GM12892 (cell line): ENCODE measurements around the gene COL16A1.

Experiments
- POLR2A ChIP-seq: IDR thresholded peaks from 2 replicates; pipeline ENCODE4 v1.6.1; 2011; ENCODE audit warnings: low read depth, low read length, control low read depth
- POLR2AphosphoS5 ChIP-seq: IDR thresholded peaks from 2 replicates; pipeline ENCODE4 v1.6.1; 2011; ENCODE audit warnings: low read depth, low read length, control low read depth

DNA sequence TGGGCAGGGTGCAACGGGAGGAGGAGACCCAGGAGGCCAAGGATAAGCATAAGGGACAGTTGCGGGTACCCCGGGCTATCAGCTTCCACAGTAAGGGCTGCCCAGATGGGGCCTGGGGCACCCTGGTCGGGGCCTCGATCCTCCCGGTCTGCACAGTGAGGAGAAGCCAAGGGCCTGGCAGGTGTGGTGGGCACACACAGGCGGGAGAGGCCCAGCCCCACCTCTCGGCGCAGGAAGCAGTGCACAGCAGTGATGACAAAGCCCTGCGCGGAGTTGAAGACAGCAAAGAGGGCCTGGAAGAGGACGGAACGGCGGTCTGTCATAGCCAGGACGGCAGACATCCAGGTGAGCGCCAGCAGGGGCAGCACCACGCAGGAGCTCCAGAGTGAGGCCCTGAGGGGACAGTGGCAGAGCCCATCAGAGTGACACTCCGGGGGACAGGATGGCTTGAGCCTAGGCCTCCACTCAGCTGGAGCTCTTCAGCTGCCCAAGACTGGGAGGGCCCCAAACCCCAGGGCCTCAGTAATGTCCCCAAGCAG is 29.0 kb upstream of the COL16A1 start:
- no peak for TF ChIP-seq POLR2A
- TF ChIP-seq POLR2AphosphoS5 = no peak
